GM21423 (cell line): ENCODE data around the gene NOD1.
"Not testable (repeated sequence)": the region's sequence is repeated elsewhere in the genome, so short reads cannot be mapped to it uniquely, and the experiment has no call there.

Experiments
- ATAC-seq: cut with Tn5 transposase; IDR thresholded peaks from one replicate; pipeline ENCODE4 v1.9.1; 2021; ENCODE audit warnings: mild to moderate bottlenecking, moderate library complexity; ENCODE audit not compliant: unreplicated experiment

NOD1 gene

DNA sequence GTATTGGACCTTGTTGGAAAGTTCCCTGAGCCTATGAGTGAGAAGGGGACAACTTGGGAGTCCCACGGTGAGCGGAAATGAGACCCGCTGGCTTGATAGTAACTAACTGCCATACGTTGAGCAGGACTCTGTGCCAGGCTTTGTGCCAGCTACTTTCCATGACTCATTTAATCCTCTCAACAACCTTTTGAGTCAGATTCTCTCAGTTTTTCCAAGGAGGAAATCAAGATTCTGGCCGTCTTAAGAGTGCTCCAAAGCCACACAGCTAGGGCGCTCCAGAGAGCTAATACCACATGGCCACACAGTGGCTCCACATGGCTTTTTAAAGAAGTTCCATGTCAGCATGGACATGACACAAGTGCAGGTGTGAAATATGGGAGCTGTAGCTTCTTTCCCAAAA lies 55.7 kb downstream of the NOD1 start:
- no peak for ATAC-seq

DNA sequence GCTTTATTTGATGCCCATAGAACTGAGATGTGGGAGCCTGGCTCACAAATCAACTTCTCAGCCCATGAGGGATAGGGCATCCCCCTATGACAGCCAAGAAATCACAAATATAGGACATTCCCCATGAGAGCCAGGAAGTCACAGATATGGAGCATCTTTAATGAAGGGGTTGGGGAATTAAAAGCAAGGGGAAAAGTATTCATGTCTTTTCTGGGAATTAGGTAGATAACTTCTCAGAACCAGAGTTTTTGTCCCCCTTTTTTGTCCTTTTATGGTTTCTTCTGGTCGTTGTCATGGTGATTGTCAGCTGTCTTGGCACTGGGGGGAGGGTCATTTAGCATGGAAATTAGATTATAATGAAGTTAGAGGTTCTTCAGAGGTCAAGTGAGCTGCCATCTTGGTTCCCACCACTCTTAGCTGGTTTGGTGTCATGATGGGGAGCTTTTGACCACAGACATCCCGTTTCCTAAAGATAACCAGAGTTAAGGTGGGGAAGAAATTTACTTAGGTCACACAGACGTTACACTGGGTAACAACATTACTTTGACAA lies 56.9 kb downstream of the NOD1 start:
- no peak for ATAC-seq

DNA sequence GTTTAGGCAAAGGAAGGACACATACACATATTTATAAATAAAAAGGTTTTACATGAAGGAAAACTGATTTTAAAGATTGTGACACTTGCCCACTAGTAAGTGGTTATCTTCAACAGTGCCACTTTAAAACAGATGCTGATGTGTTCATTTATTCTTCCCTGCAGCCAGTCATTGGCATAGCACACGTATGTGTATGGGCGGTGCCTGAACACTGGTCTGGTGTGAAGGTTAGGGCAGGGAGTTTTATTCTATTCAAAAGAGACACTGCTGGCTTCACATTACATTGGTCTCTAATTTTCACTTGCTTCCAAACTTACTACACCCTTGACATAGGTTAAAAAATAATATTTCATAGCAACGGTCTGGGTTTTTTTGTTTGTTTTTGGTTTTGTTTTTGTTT lies 57.9 kb downstream of the NOD1 start:
- ATAC-seq, result no peak

DNA sequence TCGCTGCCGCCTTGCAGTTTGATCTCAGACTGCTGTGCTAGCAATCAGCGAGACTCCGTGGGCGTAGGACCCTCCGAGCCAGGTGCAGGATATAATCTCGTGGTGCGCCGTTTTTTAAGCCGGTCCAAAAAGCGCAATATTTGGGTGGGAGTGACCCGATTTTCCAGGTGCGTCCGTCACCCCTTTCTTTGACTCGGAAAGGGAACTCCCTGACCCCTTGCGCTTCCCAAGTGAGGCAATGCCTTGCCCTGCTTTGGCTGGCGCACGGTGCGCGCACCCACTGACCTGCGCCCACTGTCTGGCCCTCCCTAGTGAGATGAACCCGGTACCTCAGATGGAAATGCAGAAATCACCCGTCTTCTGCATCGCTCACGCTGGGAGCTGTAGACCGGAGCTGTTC lies 58.5 kb downstream of the NOD1 start:
- ATAC-seq, result not testable (repeated sequence)

DNA sequence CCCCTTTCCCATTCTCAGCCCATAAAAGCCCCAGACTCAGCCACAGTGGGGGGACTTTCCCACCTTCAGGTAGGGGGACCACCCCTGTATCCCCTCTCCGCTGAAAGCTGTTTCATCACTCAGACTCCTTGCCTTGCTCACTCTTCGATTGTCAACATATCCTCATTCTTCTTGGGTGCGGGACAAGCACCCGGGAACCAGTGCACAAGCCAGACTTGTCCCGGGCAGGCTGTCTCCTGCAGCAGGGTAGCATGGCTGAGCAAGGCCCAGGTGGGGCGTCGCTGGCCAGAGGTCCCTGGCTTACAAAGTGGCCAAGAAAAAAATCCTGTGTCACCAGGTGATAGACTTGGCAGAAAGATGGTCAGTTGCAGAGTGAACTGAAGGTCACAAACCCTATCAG lies 64.7 kb downstream of the NOD1 start:
- no peak for ATAC-seq

DNA sequence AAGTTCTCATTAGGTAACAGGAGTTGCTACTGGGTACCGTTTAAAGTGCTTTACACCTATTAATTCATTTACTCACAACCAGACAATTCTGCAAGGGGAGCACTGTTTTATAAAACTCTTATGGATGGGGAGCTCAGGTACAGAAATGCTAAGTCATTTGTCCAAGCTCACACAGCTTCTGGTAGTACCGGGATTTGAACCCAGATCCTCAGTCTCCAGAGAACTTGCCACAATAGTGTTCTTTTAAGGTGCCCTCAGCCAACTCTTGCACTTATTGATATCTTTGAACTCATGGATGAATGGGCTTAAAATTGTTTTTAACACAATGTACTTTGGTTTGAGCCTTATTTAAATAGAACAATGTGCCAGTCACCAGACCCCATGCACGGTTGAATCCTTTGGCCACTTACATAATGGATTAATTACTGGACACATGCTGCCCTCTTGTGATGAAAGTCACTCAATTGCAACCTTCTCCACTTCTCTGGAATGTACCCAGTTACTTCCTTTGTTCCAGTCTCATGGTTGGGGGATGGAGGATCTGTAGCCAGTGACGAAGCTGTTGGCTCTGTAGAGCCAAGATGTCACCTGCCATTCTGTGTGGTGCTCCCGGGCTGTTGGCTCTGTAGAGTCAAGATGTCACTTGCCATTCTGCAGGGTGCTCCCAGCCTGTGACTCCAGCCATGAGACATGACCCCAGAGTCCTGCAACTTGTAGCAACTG lies 65.6 kb downstream of the NOD1 start:
- no peak for ATAC-seq

DNA sequence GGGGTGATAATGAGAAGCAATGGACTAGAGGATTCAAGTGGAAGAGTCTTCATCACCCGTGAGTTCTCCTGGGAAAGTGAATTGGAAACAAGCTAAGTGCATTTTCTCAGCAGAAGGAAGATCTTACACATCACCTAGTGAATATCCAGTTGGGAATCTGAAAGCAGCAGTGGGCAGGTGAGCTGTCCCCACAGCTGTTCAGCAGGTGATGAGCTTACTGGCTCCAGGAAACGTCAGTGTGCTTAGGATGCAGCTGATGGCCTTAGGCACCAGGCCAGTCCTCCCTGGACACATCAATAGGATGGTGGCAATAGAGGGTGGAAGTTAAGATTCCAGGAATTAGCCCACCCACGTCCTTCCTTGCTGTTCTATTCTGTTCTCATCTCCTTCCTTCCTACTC lies 66.7 kb downstream of the NOD1 start:
- no peak for ATAC-seq

DNA sequence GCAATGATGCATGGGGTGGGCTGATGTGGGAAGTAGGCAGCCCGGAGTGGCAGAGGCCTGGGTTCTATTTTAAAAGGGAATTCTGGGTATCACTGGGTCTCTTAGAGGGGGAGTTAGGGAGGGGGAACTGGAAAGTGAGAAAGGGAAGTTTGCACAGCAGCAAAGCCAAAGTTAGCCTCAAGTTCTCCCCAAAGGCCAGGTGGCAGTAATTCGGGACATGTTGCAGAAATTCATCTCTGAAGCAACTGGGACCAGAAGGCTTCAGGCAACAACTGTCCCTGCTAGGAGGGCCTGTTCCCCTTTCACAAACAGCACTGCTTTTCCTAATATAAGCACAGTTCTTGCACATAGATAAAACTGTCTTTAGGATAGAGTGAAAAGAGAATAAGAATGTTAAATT lies 67.4 kb downstream of the NOD1 start:
- ATAC-seq, result no peak

DNA sequence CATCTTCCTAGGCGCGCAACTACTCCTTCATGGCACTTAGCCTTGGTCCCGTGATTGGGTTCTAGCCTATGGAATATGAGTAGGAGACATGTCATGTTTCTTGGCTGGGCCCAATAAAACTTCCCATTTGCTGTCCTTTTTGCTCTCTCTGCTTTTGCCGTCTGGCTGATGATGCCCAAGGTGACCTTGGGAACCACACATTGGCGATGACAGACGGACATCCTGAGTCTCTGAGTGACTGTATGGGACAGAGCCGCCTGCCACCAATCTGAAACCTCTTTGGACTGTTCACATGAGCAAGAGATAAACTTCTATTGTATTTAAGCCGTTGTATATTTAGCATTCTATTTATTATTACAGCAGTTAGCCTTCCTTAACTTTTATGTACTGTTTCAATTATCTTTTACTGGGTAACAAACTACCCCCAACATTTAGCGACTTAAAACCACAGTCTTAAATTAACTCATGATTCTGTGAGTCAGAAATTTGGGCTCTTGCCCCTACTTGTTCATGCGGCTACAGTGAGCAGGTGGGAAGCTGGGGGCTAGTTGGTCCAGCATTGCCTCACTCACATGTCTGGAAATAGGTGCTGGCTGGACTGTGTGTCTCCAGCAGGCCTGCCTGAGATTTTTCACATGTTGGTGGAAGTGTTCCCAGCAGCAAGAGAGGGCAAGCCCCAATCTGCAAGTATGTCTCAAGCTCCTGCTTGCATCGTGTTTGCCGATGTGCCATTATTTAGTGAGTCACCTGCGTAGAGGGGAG lies 71.7 kb downstream of the NOD1 start:
- ATAC-seq, result no peak

DNA sequence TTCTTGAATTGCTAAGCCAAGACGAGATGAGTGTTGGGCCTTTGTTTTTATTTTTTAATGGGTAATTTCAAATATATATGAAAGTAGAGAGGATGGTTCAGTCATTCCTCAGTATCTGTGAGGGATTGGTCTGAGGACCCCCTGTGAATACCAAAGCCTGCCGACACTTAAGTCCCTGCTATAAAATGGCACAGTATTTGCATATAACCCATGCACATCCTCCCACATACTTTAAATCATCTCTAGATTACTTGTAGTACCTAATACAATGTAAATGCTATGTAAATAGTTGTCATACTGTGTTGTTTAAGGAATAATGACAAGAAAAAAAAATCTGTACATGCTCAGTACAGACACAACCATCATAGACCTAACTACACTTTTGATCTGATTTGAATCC lies 73.4 kb downstream of the NOD1 start:
- no peak for ATAC-seq

DNA sequence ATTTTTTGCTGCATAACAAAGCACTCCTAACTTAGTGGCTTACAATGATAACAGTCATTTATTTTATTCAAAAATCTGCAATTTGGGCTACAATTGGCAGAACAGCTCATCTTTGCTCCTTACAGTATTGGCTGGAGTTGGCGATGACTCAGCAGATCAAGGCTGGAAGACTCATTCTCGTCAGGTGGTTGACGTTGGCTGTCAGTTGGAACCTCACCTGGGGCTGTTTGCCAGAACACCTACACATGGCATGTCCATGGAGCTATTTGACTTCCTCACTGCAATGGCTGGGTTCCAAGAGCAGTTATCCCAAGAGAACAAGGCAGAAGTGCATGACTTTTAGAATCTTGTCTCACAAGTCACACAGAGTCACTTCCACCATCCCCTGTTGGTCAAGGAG lies 75.1 kb downstream of the NOD1 start:
- ATAC-seq, result no peak

DNA sequence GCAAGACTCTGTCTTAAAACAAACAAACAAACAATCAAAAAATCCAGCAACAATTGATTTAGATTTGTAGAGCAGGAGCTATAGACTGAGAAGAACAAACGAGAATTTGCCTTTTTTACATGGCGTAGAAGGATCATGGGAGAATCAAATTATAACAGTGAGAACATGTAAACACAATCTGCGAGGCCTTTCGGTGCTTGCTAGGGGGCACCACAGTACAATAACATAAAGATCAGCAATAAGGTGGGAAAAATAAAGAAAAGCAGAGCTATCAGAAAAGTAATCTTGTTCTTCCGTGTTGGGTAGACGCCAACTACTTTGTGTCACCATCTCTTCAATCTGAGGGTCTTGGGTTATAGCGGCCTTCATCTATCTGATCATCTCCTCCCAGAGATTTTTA lies 82.2 kb downstream of the NOD1 start:
- ATAC-seq, result no peak

DNA sequence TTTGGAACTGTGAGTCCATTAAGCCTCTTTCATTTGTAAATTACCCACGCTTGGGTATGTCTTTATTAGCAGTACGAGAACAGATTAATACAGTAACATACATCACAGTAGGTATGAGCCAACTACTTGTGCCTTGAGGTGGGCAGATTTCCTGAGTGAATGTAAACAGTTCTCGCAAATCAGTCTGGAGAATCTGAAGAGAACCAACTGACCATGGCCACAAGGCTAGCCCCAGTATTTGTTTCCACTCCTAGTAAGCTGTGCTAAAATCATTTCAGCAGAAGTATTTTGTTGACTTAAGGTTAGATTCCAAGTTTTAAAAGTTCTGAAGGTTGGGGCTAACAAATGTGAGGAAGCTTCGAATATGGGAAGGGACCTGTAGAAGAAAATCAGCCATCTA lies 82.9 kb downstream of the NOD1 start:
- ATAC-seq, result no peak

DNA sequence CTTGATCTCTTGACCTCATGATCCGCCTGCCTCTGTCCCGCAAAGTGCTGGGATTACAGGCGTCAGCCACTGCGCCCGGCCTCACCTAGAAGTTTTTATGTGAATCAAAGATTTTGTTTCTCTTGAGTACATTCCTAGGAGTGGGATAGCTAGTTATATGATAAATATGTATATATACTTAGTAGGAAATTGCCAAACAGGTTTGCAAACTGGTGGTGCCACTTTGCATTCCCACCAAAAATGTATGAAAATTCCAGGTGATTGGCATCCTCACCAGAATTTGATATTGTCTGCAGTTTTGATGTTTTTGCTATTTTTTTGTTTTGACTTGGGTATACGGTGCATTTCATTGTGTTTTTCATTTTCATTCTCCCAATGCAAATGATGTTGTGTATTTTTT lies 86.8 kb downstream of the NOD1 start:
- ATAC-seq, result no peak

DNA sequence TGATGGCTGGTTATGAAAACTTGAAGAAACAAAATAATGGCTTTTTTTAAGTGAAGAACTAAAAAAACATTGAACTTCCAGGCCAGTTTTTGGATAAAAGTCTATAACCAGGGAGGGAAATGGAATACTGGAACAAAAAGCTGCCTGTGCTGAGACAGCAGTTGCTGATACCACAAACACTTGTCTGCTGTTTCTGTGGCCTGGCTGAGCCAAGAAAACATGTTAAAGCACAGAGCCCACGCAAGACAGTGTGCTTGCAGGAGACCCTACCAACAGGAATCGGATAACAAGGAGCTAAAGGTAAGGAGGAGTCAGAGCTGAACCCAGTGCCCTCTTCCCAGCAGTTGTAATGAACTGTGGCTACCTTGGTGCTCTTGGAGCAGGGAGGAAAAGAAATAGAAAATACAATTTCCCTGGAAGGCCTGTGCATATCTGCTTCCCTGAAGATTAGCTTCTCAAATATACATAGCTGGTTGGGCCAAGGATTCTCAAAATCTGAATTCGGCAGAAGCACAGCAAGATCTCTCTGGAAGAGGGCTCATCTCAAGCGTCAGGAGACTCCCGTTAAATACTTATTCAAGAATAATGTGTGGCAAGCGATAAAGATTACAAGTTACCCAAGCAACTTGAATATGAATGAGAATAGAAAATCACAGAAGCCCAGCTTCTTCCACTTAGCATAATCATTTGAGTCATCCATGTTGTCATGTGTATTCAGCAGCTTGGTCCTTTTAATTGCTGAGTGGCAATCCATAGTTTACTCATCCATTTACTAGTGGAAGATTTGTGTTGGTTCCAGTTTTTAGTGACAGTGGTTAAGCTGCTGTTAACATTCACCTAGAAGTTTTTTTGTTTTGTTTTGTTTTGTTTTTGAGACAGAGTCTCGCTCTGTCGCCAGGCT lies 87.6 kb downstream of the NOD1 start:
- no peak for ATAC-seq

DNA sequence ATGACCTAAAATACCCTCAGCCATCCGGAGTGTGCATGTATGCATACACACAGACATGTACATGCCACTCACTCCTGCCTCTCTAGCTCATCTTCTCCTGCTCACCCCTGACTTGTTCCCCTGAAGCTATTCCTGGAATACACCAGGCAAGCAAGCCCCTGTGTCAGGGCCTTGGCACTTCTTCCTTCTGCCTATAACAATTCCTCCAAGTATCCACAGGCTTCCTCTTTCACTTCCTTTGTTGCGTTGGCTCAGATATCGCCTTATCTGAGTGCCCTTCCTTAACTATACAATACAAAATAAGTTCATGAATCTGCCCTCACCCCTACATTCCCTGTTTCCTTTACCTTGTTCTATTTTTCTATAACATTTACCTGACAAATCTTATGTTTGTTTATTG lies 88.8 kb downstream of the NOD1 start:
- no peak for ATAC-seq

DNA sequence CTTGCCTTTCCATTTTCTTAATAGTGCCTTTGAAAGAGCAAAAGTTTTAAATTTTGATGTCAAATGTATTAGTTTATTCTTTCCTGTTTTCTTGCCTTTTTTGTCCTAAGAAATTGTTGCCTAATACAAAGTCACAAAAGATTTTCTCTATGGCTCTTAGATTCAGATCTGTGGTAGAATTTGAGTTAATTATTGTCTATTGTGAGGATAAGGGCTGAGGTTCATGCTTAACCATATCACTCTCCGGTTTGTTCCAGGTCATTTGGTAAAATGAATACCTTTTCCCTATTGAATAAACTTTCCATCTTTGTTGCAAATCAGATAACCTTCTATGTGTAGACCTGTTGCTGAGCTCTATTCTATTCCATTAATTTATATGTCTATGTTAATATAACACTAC lies 96.0 kb downstream of the NOD1 start:
- no peak for ATAC-seq

DNA sequence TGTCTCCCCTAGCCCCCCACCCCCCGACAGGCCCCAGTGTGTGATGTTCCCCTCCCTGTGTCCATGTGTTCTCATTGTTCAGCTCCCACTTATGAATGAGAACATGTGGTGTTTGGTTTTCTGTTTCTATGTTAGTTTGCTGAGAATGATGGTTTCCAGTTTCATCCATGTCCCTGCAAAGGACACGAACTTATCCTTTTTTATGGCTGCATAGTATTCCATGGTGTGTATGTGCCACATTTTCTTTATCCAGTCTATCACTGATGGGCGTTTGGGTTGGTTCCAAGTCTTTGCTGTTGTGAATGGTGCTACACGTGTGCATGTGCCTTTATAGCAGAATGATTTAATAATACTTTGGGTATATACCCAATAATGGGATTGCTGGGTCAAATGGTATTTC lies 97.8 kb downstream of the NOD1 start:
- ATAC-seq, result not testable (repeated sequence)

DNA sequence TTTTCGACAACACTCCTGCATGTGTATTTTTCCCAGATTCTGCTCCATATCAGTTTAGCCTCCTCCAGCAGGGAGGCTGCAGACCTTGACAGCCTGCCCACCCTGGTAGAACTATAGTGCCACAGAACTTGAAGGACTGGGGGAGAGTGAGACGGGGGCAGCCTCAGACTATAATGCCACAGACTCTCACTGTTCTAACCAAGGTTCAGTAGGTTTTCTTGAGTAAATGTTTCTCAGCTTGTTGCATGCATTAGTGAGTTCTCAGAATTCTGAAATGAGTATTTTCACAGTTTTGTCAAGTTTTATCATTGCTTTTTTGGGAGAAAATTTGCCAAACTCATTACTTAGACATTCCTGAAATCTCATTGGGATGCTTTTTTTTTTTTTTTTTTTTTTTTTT lies 98.3 kb downstream of the NOD1 start:
- ATAC-seq, result no peak

DNA sequence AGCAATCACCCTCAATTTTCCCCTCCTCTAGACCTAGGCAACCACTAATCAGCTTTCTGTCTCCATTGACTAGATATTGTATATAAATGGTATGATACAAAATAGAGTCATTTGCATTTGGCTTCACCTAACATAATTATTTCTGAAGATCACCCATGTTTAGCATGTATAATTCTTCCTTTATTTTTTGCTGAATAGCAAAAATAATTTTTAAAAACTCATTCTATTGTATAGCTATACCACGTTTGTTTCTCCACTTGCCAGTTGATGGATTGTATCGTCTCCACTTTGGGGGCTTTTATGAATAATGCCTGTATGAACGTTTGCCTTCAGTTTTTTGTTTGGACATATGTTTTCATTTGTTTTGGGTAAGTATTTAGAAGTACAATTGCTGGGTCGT lies 98.8 kb downstream of the NOD1 start:
- ATAC-seq, result no peak

DNA sequence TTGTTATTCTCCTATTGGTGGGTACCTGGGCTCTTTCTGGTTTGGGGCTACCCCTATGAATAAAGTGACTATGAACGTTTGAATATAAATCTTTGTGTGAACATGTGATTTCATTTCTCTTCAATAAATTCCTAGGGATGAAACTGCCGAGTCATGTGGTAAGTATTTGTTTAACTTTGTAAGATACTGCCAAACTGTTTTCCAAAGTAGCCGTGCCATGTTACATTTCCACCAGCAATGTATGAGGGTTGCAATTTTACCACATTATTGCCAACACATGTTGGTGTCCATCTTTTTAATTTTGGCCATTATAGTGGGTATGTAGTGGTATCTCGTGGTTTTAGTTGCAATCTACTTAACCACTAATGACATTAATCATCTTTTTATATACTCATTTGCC lies 99.5 kb downstream of the NOD1 start:
- no peak for ATAC-seq
